Astrocyte (in vitro differentiated cells and primary cell): ENCODE results near the gene CBX6. TPM values are rescaled to one million over a fixed set of nuclear protein-coding genes. Genes with fewer than 3 reads are reported as not detected.

ENCODE experiments used
- DNase-seq: peaks from one replicate; pipeline ENCODE4 v3.0.0-alpha.2; 2010; ENCODE audit warnings: low read depth
- FAIRE-seq: peaks from 2 replicates; lab custom pipeline; 2011; peaks lifted over from hg19 to GRCh38; lab: Jason Lieb, UNC
- H2AFZ ChIP-seq: 2 replicates; pipeline ENCODE4 v1.6.0; 2012; ENCODE audit warnings: low read depth, low read length, inconsistent platforms
- H3K27ac ChIP-seq: 2 replicates; pipeline ENCODE4 v1.5.1; 2011; ENCODE audit warnings: low read depth, low read length, inconsistent platforms
- H3K27me3 ChIP-seq: 2 replicates; pipeline ENCODE4 v1.6.0; 2011; ENCODE audit warnings: low read length, inconsistent platforms; ENCODE audit not compliant: insufficient read depth
- H3K36me3 ChIP-seq: 2 replicates; pipeline ENCODE4 v1.5.1; 2011; ENCODE audit warnings: low read length, inconsistent platforms; ENCODE audit not compliant: insufficient read depth
- H3K4me1 ChIP-seq: 2 replicates; pipeline ENCODE4 v1.5.1; 2011; ENCODE audit warnings: low read length, inconsistent platforms; ENCODE audit not compliant: insufficient read depth
- H3K4me2 ChIP-seq: 2 replicates; pipeline ENCODE4 v1.6.0; 2012; ENCODE audit warnings: low read length, inconsistent platforms
- H3K4me3 ChIP-seq: 2 replicates; pipeline ENCODE4 v1.5.1; 2011; ENCODE audit warnings: low read depth, mild to moderate bottlenecking, low read length, inconsistent platforms; ENCODE audit not compliant: insufficient read depth
- H3K79me2 ChIP-seq: 2 replicates; pipeline ENCODE4 v1.6.0; 2012; ENCODE audit warnings: mild to moderate bottlenecking, low read length, inconsistent platforms; ENCODE audit not compliant: insufficient read depth
- H3K9ac ChIP-seq: 2 replicates; pipeline ENCODE4 v1.6.0; 2012; ENCODE audit warnings: mild to moderate bottlenecking, low read length, inconsistent platforms
- H3K9me3 ChIP-seq: 2 replicates; pipeline ENCODE4 v1.5.1; 2012; ENCODE audit warnings: low read depth, mild to moderate bottlenecking, low read length, inconsistent platforms; ENCODE audit not compliant: insufficient read depth
- H4K20me1 ChIP-seq: 2 replicates; pipeline ENCODE4 v1.6.0; 2012; ENCODE audit warnings: low read length, inconsistent platforms; ENCODE audit not compliant: insufficient read depth
- H3K27ac Mint-ChIP-seq: one replicate; pipeline ENCODE4 v1.8.0; 2021; ENCODE audit warnings: mild to moderate bottlenecking, mixed read lengths; ENCODE audit not compliant: unreplicated experiment
- H3K27me3 Mint-ChIP-seq: one replicate; pipeline ENCODE4 v1.8.0; 2021; ENCODE audit warnings: low read depth, mixed read lengths; ENCODE audit not compliant: unreplicated experiment
- H3K36me3 Mint-ChIP-seq: one replicate; pipeline ENCODE4 v1.8.0; 2021; ENCODE audit warnings: low read depth, mixed read lengths; ENCODE audit not compliant: unreplicated experiment
- H3K4me1 Mint-ChIP-seq: one replicate; pipeline ENCODE4 v1.8.0; 2021; ENCODE audit warnings: low read depth, mixed read lengths; ENCODE audit not compliant: unreplicated experiment
- H3K4me3 Mint-ChIP-seq: one replicate; pipeline ENCODE4 v1.8.0; 2021; ENCODE audit warnings: mild to moderate bottlenecking, moderate library complexity, mixed read lengths; ENCODE audit not compliant: unreplicated experiment
- H3K9me3 Mint-ChIP-seq: one replicate; pipeline ENCODE4 v1.8.0; 2021; ENCODE audit warnings: mild to moderate bottlenecking, mixed read lengths; ENCODE audit not compliant: unreplicated experiment
- EZH2 ChIP-seq: IDR thresholded peaks from 2 replicates; pipeline ENCODE4 v1.6.1; 2012; ENCODE audit warnings: mild to moderate bottlenecking, low read length, inconsistent platforms; ENCODE audit not compliant: insufficient read depth
- total RNA-seq: library from RNA; stranded (reverse); gene quantifications from 2 replicates; pipeline ENCODE4 v1.2.1, GENCODE V29; 2021
- TF ChIP-seq, protein P1 (sequence below): IDR thresholded peaks from 2 replicates; pipeline ENCODE4 v1.5.1; 2011; ENCODE audit warnings: low read depth, mild to moderate bottlenecking, inconsistent platforms, low read length, moderate library complexity; ENCODE audit not compliant: insufficient read depth

CBX6 gene
- total RNA-seq, 1 donor from 2014 or later: 34.9 TPM

DNA sequence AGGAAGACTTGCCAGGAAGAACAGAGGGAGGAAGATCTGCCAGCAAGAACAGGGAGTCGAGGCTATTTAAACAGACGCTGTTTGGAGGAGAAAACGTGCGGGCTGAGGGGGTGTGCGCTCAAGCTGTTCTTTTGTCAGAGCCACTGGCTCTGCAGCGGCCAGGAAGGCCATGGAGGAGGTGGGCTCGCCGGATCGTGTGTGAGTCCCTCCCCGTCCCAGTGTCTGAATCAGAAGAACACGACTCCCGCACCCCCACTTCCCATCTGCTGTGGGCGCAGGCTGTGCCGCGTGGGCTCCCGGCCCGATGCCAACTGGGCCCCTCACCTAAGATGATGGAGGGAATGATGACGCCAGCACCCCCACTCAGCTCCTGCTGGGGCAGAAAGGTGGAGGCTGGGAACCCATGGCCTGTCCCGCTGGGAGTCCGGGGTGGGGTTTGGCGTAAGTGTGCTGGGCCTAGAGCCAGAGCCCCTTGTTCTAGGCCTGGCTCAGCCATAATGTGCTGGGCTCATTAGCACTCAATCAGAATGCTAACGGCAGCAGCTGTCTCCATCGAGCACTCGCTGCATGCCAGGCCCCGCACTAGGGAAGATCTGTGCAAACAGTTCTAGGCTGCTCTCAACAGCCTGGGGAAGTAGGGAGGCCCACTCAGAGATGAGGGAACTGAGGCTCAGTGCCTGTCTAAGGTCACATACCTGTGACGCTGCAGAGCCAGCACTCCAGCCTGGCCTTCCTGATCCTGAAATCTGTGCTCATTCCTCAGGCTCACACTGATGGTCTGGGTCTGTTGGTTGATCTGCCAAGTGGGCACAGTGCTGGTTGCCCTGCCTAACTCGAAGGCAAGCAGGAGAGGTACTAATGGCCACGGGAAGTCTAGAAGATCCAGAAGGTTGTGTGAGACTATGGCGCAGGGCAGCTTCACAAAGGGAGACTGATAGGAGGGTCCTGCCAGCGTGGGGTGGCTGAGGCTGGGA is 39.7 kb downstream of the CBX6 start:
- no peak overlapping the region for H3K27ac Mint-ChIP-seq
- H3K36me3 Mint-ChIP-seq: peaks cover 6% of the 10 kb centered on the region
- no peak overlapping the region for H3K4me3 Mint-ChIP-seq
- no peaks in the 10 kb centered on the region for H3K9me3 ChIP-seq
- no peaks in the 10 kb centered on the region for H3K9me3 Mint-ChIP-seq
- H3K36me3 ChIP-seq: no peaks in the 10 kb centered on the region
- H3K4me2 ChIP-seq: no peak overlapping the region
- H3K9ac ChIP-seq: no peak overlapping the region
- no peaks in the 10 kb centered on the region for H3K27me3 ChIP-seq
- H2AFZ ChIP-seq: no peak overlapping the region
- H4K20me1 ChIP-seq: no peaks in the 10 kb centered on the region
- H3K79me2 ChIP-seq: no peaks in the 10 kb centered on the region
- peaks cover 30% of the 10 kb centered on the region for H3K27me3 Mint-ChIP-seq
- no peak overlapping the region for H3K4me3 ChIP-seq
- H3K27ac ChIP-seq: no peak overlapping the region
- FAIRE-seq (no peak), DNase-seq (no peak)
- no peak for TF ChIP-seq EZH2
- TF ChIP-seq, protein P1, sequence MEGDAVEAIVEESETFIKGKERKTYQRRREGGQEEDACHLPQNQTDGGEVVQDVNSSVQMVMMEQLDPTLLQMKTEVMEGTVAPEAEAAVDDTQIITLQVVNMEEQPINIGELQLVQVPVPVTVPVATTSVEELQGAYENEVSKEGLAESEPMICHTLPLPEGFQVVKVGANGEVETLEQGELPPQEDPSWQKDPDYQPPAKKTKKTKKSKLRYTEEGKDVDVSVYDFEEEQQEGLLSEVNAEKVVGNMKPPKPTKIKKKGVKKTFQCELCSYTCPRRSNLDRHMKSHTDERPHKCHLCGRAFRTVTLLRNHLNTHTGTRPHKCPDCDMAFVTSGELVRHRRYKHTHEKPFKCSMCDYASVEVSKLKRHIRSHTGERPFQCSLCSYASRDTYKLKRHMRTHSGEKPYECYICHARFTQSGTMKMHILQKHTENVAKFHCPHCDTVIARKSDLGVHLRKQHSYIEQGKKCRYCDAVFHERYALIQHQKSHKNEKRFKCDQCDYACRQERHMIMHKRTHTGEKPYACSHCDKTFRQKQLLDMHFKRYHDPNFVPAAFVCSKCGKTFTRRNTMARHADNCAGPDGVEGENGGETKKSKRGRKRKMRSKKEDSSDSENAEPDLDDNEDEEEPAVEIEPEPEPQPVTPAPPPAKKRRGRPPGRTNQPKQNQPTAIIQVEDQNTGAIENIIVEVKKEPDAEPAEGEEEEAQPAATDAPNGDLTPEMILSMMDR: no peak
- H3K4me1 Mint-ChIP-seq: peaks cover 5% of the 10 kb centered on the region
- peaks cover 13% of the 10 kb centered on the region for H3K4me1 ChIP-seq

DNA sequence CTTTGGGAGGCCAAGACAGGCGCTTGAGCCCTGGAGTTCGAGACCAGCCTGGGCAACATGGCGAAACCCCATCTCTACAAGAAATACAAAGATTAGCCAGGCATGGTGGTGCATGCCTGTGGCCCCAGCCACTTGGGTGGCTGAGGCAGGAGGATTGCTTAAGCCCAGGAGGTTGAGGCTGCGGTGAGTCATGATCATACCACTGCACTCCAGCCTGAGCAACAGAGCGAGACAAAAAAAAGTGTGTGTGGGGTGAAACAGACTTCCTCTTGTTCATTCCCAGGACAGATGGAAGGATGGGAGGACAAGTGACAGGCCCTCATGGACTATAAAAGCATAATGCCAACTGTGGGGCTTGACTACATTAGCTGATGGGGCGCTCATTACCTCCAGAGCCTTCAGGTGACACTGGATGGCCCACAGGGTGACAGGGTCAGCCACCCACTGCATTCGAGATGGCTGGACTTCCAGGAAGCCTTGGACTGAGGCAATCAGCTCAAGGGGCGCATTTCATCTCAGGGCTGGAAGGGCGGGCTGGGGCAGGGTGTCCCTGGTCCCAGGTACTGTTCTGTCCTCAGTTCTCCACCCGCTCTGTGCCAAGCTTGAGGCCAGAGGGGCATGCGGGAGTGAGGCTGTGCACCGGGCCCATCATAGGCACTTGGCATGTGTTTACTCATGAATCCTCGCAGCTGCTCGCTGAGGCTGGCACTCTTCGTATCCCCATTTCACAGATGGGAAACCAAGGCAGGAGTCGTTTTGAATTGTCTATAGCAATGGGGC is 40.7 kb downstream of the CBX6 start:
- DNase-seq: peak; percentile 61
- Mint-ChIP-seq H3K27ac (no peak overlapping the region), H3K9me3 (no peaks in the 10 kb centered on the region)

More for the DNA sequence above, 40.7 kb downstream of the CBX6 start:
- Histone ChIP-seq H3K4me1 (peaks cover 11% of the 10 kb centered on the region), H2AFZ (no peak overlapping the region), H3K36me3 (no peaks in the 10 kb centered on the region), H4K20me1 (no peaks in the 10 kb centered on the region), H3K27ac (no peak overlapping the region), H3K4me2 (no peak overlapping the region), H3K4me3 (no peak overlapping the region), H3K79me2 (no peaks in the 10 kb centered on the region), H3K9me3 (no peaks in the 10 kb centered on the region), H3K27me3 (no peaks in the 10 kb centered on the region), H3K9ac (no peak overlapping the region)
- Mint-ChIP-seq H3K36me3 (peaks cover 7% of the 10 kb centered on the region), H3K4me3 (no peak overlapping the region), H3K27me3 (peaks cover 27% of the 10 kb centered on the region), H3K4me1 (peaks cover 5% of the 10 kb centered on the region)
- FAIRE-seq: no peak
- TF ChIP-seq, protein P1: no peak
- no peak for TF ChIP-seq EZH2
